K562 (cell line): ENCODE measurements around the gene SLC19A2. TPM values are rescaled to one million over a fixed set of nuclear protein-coding genes. Genes with fewer than 3 reads are reported as not detected.

Experiments
- CCNT2 ChIP-seq: IDR thresholded peaks from 2 replicates; pipeline ENCODE4 v1.6.1; 2011; ENCODE audit warnings: borderline replicate concordance, low read depth, mild to moderate bottlenecking, moderate library complexity, mixed read lengths, low read length; ENCODE audit not compliant: insufficient read length; ENCODE audit errors: extremely low read depth
- FOXA3 ChIP-seq, 2 experiments: fragments of 450-650 bp in 1 of 2; sonication (generic) in 1 of 2; formaldehyde crosslinking; IDR thresholded peaks in 1 of 2; conservative IDR thresholded peaks in 1 of 2; 2 replicates each; pipeline versions ENCODE4 v1.4.0 to v1.8.0; 2020 to 2022; ENCODE audit warnings: mild to moderate bottlenecking in 2 of 2, missing genetic modification reagents in 1 of 2
- GABPA ChIP-seq: fragments of 200-800 bp; sonication (Bioruptor generic); conservative IDR thresholded peaks from 2 replicates; pipeline ENCODE4 v1.6.1; 2016; ENCODE audit warnings: low read depth, missing genetic modification characterization, missing compliant biosample characterization
- HES1 ChIP-seq: fragments of 450-650 bp; IDR thresholded peaks from 2 replicates; pipeline ENCODE4 v1.6.1; 2016; ENCODE audit warnings: low read depth, mild to moderate bottlenecking, moderate library complexity
- KDM1A ChIP-seq, 2 experiments: fragments of 450-650 bp; IDR thresholded peaks; 2 replicates each; pipeline ENCODE4 v1.6.1; 2016; ENCODE audit warnings: mild to moderate bottlenecking in 2 of 2
- MXI1 ChIP-seq: IDR thresholded peaks from 2 replicates; pipeline ENCODE4 v1.6.1; 2011; ENCODE audit warnings: low read depth, mild to moderate bottlenecking, improper control_type of control experiment, low read length
- NFIC ChIP-seq: fragments of 450-650 bp; IDR thresholded peaks from 2 replicates; pipeline ENCODE4 v1.6.1; 2017; ENCODE audit warnings: mild to moderate bottlenecking, inconsistent platforms
- SIX5 ChIP-seq, 2 experiments: IDR thresholded peaks; 2 replicates each; pipeline ENCODE4 v1.6.1; 2011; ENCODE audit warnings: low read length in 2 of 2, borderline replicate concordance in 1 of 2, low read depth in 1 of 2, mild to moderate bottlenecking in 1 of 2, moderate library complexity in 1 of 2; ENCODE audit not compliant: insufficient read depth in 1 of 2
- ZBTB9 ChIP-seq: fragments of 450-650 bp; formaldehyde crosslinking; IDR thresholded peaks from 2 replicates; pipeline ENCODE4 v1.4.0; 2020; ENCODE audit warnings: mild to moderate bottlenecking, moderate library complexity
- ZKSCAN3 ChIP-seq: fragments of 250-450 bp; sonication (Bioruptor Pico); IDR thresholded peaks from 2 replicates; pipeline ENCODE4 v1.4.0; 2020
- polyA plus RNA-seq, 8 experiments: library from polyadenylated mRNA; depleted of rRNA in 4 of 8; stranded (reverse) in 5 of 8; unstranded in 3 of 8; fragments of >200 nt; fragmentation: Nextera tagmentation in 2 of 8; fragmentation: Illumina TruSeq in 1 of 8; extraction: Ambion mirVana in 2 of 8; extraction: Trizol in 1 of 8; gene quantifications; 2 replicates each; pipeline versions ENCODE4 v1.2.1 to v1.2.3, GENCODE V29; 2011 to 2014; ENCODE audit warnings: inconsistent platforms in 1 of 8, missing spikeins in 1 of 8
- total RNA-seq, 7 experiments: library from RNA; depleted of rRNA in 6 of 7; stranded (reverse); fragments of >200 nt in 6 of 7; fragmentation: Illumina TruSeq in 2 of 7; extraction: Trizol in 2 of 7; gene quantifications; 2 replicates each; pipeline versions ENCODE4 v1.2.1 to v1.2.3, GENCODE V29; 2011 to 2021; ENCODE audit warnings: low replicate concordance in 1 of 7
- TF ChIP-seq, protein P1 (sequence below), 2 experiments: fragments of 450-650 bp; IDR thresholded peaks; 2 replicates each; pipeline ENCODE4 v1.6.1; 2016; ENCODE audit warnings: mild to moderate bottlenecking in 2 of 2, borderline replicate concordance in 1 of 2, low read depth in 1 of 2, moderate library complexity in 1 of 2
- TF ChIP-seq, protein P2 (sequence below): IDR thresholded peaks from 2 replicates; pipeline ENCODE4 v1.6.1; 2012; ENCODE audit warnings: low read depth, low read length, improper control_type of control experiment, borderline replicate concordance

SLC19A2 gene
- total and polyA plus RNA-seq, 9 of the 15 experiments (the other 6 are each of a cell fraction or from before 2014, with no cell fraction given), result 7.4 to 42.8 (median 19.2) TPM

GRCh38 chr1:169485431-169486280 lies at the start of gene SLC19A2 (continued):
- TF ChIP-seq, protein P1, sequence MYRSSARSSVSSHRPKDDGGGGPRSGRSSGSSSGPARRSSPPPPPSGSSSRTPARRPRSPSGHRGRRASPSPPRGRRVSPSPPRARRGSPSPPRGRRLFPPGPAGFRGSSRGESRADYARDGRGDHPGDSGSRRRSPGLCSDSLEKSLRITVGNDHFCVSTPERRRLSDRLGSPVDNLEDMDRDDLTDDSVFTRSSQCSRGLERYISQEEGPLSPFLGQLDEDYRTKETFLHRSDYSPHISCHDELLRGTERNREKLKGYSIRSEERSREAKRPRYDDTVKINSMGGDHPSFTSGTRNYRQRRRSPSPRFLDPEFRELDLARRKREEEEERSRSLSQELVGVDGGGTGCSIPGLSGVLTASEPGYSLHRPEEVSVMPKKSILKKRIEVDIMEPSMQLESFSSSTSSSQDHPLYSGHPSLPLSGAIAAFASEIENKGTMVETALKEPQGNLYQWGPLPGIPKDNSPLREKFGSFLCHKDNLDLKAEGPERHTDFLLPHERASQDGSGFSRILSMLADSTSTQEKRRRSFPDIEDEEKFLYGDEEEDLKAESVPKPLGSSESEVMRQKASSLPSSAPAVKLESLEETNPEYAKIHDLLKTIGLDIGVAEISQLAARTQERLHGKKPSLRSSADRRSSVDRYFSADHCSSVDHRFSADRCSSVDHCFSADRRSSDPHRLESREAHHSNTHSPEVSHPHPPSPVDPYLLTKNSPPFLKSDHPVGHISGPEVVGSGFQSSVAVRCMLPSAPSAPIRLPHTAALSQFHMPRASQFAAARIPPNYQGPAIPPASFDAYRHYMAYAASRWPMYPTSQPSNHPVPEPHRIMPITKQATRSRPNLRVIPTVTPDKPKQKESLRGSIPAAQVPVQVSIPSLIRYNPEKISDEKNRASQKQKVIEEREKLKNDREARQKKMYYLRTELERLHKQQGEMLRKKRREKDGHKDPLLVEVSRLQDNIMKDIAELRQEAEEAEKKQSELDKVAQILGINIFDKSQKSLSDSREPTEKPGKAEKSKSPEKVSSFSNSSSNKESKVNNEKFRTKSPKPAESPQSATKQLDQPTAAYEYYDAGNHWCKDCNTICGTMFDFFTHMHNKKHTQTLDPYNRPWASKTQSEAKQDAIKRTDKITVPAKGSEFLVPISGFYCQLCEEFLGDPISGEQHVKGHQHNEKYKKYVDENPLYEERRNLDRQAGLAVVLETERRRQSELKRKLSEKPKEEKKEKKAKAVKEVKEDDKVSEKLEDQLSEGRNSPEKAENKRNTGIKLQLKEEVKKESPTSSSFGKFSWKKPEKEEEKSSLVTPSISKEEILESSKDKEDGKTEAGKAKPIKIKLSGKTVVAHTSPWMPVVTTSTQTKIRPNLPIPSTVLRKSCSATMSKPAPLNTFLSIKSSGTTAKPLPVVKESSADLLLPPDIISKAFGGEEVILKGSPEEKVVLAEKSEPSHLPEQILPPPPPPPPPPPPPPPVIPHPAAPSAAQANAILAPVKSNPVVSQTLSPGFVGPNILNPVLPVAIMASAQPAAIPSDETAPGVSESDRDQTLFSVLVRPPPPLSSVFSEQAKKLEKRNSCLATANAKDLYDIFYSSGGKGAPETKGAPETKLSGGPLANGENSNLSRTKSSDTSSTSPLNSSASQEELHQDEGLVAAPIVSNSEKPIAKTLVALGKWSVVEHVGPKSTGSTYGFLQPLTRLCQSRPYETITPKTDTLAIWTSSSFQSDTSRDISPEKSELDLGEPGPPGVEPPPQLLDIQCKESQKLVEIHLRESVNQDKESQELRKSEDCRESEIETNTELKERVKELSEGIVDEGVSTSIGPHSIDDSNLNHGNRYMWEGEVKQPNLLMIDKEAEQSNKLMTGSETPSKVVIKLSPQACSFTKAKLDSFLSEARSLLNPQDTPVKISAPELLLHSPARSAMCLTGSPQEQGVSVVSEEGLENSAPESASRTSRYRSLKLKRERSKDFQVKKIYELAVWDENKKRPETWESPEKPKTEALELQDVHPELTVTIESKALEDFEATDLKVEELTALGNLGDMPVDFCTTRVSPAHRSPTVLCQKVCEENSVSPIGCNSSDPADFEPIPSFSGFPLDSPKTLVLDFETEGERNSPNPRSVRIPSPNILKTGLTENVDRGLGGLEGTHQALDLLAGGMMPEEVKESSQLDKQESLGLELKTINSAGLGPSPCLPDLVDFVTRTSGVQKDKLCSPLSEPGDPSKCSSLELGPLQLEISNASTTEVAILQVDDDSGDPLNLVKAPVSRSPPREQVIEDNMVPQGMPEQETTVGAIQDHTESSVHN (IDR thresholded peaks at IDR 0.05; ENCODE audit: borderline replicate concordance in 1 of 2, low read depth in 1 of 2), result peak in 1 of 2 experiments; percentile 73; a peak in 1 of 4 replicates
- TF ChIP-seq KDM1A (IDR thresholded peaks at IDR 0.05), result no peak
- no peak for TF ChIP-seq ZKSCAN3
- TF ChIP-seq SIX5 (IDR thresholded peaks at IDR 0.05; ENCODE audit: borderline replicate concordance in 1 of 2, insufficient read depth in 1 of 2, low read depth in 1 of 2, low read length in 2 of 2), result no peak
- TF ChIP-seq NFIC, result peak; percentile 98
- no peak; the same call in none of the 2 replicates for TF ChIP-seq GABPA (tag)
- peak; percentile 45 for TF ChIP-seq CCNT2
- peak in 1 of 2 experiments; percentile 78; a peak in 2 of 4 replicates for TF ChIP-seq FOXA3 (CRISPR knock-in tag; conservative IDR thresholded peaks at IDR 0.05 in 1 of 2, IDR thresholded peaks at IDR 0.05 in 1 of 2)
- TF ChIP-seq ZBTB9 (CRISPR knock-in tag), result peak; percentile 68; the same call in 1 of the 2 replicates
- TF ChIP-seq MXI1, result peak; percentile 54
- no peak for TF ChIP-seq HES1
- TF ChIP-seq, protein P2, sequence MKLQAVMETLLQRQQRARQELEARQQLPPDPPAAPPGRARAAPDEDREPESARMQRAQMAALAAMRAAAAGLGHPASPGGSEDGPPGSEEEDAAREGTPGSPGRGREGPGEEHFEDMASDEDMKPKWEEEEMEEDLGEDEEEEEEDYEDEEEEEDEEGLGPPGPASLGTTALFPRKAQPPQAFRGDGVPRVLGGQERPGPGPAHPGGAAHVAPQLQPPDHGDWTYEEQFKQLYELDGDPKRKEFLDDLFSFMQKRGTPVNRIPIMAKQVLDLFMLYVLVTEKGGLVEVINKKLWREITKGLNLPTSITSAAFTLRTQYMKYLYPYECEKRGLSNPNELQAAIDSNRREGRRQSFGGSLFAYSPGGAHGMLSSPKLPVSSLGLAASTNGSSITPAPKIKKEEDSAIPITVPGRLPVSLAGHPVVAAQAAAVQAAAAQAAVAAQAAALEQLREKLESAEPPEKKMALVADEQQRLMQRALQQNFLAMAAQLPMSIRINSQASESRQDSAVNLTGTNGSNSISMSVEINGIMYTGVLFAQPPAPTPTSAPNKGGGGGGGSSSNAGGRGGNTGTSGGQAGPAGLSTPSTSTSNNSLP, result no peak
